ENCODE measurements around the gene CDS2. TPM values are rescaled to one million over a fixed set of nuclear protein-coding genes. Genes with fewer than 3 reads are reported as not detected.

The CDS2 gene
- polyA plus RNA-seq, 12 donors, result 19.1 to 153 (median 22.7) TPM

GRCh38 chr20:5178046-5178445 is 51.2 kb downstream of the CDS2 start:
- DNase-seq, result no peak

- no peak for DNase-seq
These were observed 53.6 kb downstream of the CDS2 start for GRCh38 chr20:5180421-5180820.

- DNase-seq, result no peak
These were observed 54.1 kb downstream of the CDS2 start for GRCh38 chr20:5180933-5181332.

- DNase-seq, result no peak
These were observed 54.7 kb downstream of the CDS2 start for GRCh38 chr20:5181492-5181891.

- DNase-seq, result no peak
These were observed 55.1 kb downstream of the CDS2 start for GRCh38 chr20:5181958-5182357.

- DNase-seq, result no peak
These were observed 55.9 kb downstream of the CDS2 start for GRCh38 chr20:5182615-5183254.

GRCh38 chr20:5183731-5184474 is 57.1 kb downstream of the CDS2 start:
- no peak for DNase-seq

GRCh38 chr20:5184684-5185083 is 57.9 kb downstream of the CDS2 start:
- no peak for DNase-seq

GRCh38 chr20:5187122-5187521 is 60.3 kb downstream of the CDS2 start:
- no peak for DNase-seq

GRCh38 chr20:5188736-5189135 is 61.9 kb downstream of the CDS2 start:
- DNase-seq, result no peak

GRCh38 chr20:5189917-5190316 is 63.1 kb downstream of the CDS2 start:
- no peak for DNase-seq

GRCh38 chr20:5190444-5190843 is 63.6 kb downstream of the CDS2 start:
- no peak for DNase-seq

GRCh38 chr20:5191829-5192569 is 65.2 kb downstream of the CDS2 start:
- DNase-seq, result peak; percentile 72

- no peak for DNase-seq
These were observed 66.0 kb downstream of the CDS2 start for GRCh38 chr20:5192570-5193431.

- no peak for DNase-seq
These were observed 68.8 kb downstream of the CDS2 start for GRCh38 chr20:5195655-5196054.

GRCh38 chr20:5196149-5196548 is 69.3 kb downstream of the CDS2 start:
- DNase-seq, result no peak

- no peak for DNase-seq
These were observed 70.5 kb downstream of the CDS2 start for GRCh38 chr20:5197270-5197827.

- no peak for DNase-seq
These were observed 71.2 kb downstream of the CDS2 start for GRCh38 chr20:5197847-5198650.

- no peak for DNase-seq
These were observed 71.8 kb downstream of the CDS2 start for GRCh38 chr20:5198651-5198924.

- no peak for DNase-seq
These were observed 76.6 kb downstream of the CDS2 start for GRCh38 chr20:5203380-5203779.
